Stimulated activated CD8-positive, alpha-beta memory T cell treated with anti-CD3 and anti-CD28 coated beads, Interleukin-7, amount 100 ng/mL, for 4 hours (primary cell): ENCODE results near the gene PLEKHA5.
A peak's percentile ranks its signal among the peaks of the same experiment; 100 is the strongest.

Source experiments
- DNase-seq, 2 donors: peaks; one replicate each; pipeline ENCODE4 v3.0.0-alpha.2; 2020; ENCODE audit warnings: low read depth in 2 of 2

PLEKHA5 gene

GRCh38 chr12:19234981-19235871 lies 105.7 kb downstream of the PLEKHA5 start:
- DNase-seq, result no peak

GRCh38 chr12:19236656-19237055 lies 107.1 kb downstream of the PLEKHA5 start:
- no peak for DNase-seq

GRCh38 chr12:19238540-19238939 lies 109.0 kb downstream of the PLEKHA5 start:
- no peak for DNase-seq

- DNase-seq, result no peak
These were observed 109.6 kb downstream of the PLEKHA5 start for GRCh38 chr12:19239102-19239501.

GRCh38 chr12:19239616-19240234 lies 110.2 kb downstream of the PLEKHA5 start:
- no peak for DNase-seq

- DNase-seq, result no peak
These were observed 113.0 kb downstream of the PLEKHA5 start for GRCh38 chr12:19242581-19242980.

GRCh38 chr12:19243551-19243950 lies 114.0 kb downstream of the PLEKHA5 start:
- no peak for DNase-seq

- DNase-seq, result no peak
These were observed 114.8 kb downstream of the PLEKHA5 start for GRCh38 chr12:19244312-19244711.

- DNase-seq, result no peak
These were observed 115.6 kb downstream of the PLEKHA5 start for GRCh38 chr12:19245106-19245505.

- DNase-seq, result no peak
These were observed 116.1 kb downstream of the PLEKHA5 start for GRCh38 chr12:19245666-19246065.

- no peak for DNase-seq
These were observed 117.4 kb downstream of the PLEKHA5 start for GRCh38 chr12:19246933-19247332.

GRCh38 chr12:19248929-19249602 lies 119.5 kb downstream of the PLEKHA5 start:
- no peak for DNase-seq

- DNase-seq, result no peak
These were observed 122.1 kb downstream of the PLEKHA5 start for GRCh38 chr12:19251481-19252132.

GRCh38 chr12:19260135-19260534 lies 130.6 kb downstream of the PLEKHA5 start:
- DNase-seq, result no peak

- no peak for DNase-seq
These were observed 132.2 kb downstream of the PLEKHA5 start for GRCh38 chr12:19261773-19262172.

GRCh38 chr12:19263672-19264071 lies 134.1 kb downstream of the PLEKHA5 start:
- DNase-seq, result no peak

GRCh38 chr12:19273482-19274330 lies 144.2 kb downstream of the PLEKHA5 start:
- DNase-seq, result peak; percentile 39 to 45

- DNase-seq, result no peak
These were observed 147.2 kb downstream of the PLEKHA5 start for GRCh38 chr12:19276767-19277166.

GRCh38 chr12:19277711-19278110 lies 148.2 kb downstream of the PLEKHA5 start:
- no peak for DNase-seq

GRCh38 chr12:19278407-19278806 lies 148.9 kb downstream of the PLEKHA5 start:
- no peak for DNase-seq

- DNase-seq, result no peak
These were observed 152.7 kb downstream of the PLEKHA5 start for GRCh38 chr12:19282133-19282699.
